ENCODE data around the gene MAP4K3. TPM values are rescaled to one million over a fixed set of nuclear protein-coding genes. Genes with fewer than 3 reads are reported as not detected.

The MAP4K3 gene
- polyA plus RNA-seq: 10 to 100 TPM in 2 of 3 donors, 1 to 10 TPM in 1; 5.2 to 11.7 (median 10.3) TPM

- 0 to 1% (median 0%) methylated on average over 78 to 108 of the region's 109 CpGs for WGBS, 3 donors
- peak within 1 kb of the TSS; percentile 39 for H3K27ac ChIP-seq (ENCODE audit: low read depth, low read length)
These were observed at the start of gene MAP4K3 for GRCh38 chr2:39436592-39437521. TSS of gene MAP4K3 (minus strand) at chr2:39437285. CDS start at chr2:39436987, 298 bp downstream.

DNA sequence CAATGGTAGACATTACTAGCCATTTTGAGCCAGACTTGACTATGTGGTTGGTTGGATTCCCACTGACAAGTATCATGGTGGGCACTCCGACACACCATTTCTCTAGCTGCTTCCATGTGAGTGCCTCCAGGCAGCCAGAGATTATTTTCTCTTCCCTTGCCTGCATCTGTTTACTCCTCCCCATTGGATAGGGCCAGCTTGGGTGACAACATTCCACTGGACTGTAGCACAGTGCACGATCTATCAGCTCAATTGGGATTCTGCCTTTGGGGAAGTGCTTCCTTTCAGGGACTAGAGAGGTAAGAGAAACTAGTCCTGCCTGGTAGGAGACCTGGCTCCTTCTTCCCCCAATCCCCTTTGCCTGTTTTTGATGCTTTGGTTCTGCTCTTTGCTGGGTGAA is 49.0 kb upstream of the MAP4K3 start:
- H3K27ac ChIP-seq (ENCODE audit: low read depth, low read length): no peak overlapping the region
- 84 to 88% (median 84%) methylated on average over 2 of the region's 2 CpGs for WGBS, 3 donors

GRCh38 chr2:39484620-39485495 is 47.8 kb upstream of the MAP4K3 start:
- WGBS, 3 donors: 53 to 59% (median 56%) methylated on average over 3 of the region's 3 CpGs
- no peak overlapping the region for H3K27ac ChIP-seq (ENCODE audit: low read depth, low read length)

DNA sequence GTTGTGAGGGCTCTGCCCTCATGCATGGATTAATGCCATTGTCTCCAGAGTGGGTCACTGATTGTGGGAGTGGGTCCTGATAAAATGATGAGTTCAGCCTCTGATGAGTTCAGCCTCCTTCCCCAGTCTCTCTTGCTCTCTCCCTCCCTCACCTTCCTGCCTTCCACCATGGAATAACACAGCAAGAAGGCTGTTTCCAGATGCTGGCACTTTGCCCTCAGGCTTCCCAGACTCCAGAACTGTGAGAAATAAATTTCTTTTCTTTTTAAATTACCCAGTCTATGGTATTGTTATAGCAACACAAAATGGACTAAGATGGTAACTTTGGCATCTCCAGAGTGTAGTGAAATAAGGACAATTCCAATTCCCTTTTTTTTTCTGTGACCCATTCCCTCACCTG is 47.1 kb upstream of the MAP4K3 start:
- H3K27ac ChIP-seq (ENCODE audit: low read depth, low read length): no peak overlapping the region

DNA sequence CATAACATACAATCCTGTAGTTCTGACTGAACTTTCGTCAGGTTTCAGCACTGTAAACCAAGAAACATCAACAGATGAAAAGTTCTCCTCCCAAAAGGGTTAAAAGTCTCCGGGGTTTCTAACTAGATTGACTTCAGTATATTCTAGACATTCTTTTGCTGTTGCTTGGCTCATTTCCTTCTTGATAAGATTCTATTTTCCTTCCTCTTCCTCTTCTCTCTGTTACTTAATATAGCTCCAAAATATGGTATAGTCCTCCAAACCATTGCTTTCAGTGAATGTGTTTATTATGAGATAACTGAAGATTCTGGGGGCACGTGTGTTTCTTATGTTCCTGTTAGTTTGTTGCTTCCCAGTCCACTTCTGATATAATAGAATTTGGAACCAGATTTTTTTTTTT is 46.4 kb upstream of the MAP4K3 start:
- no peak overlapping the region for H3K27ac ChIP-seq (ENCODE audit: low read depth, low read length)
- WGBS, 3 donors: 34 to 57% (median 41%) methylated on average over 3 of the region's 3 CpGs

DNA sequence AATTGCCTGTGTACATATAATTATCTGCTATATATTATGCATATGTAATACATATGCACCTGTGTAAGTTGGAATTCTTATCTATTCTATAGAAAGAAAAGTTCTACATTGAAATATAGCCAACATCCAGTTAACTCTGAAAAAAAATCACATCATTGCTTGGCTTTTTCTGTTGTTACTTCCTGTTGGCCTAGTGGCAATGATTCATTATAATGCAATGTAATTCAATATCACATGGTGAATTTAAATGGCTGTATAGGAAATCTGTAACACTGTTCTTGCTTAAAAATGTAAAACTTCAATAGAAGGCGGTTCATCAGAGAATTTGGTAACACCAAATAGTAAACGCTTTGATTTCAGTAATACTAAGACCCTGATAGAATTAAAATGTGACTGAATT is 44.5 kb upstream of the MAP4K3 start:
- 92 to 95% (median 93%) methylated on average over 2 of the region's 2 CpGs for WGBS, 3 donors

DNA sequence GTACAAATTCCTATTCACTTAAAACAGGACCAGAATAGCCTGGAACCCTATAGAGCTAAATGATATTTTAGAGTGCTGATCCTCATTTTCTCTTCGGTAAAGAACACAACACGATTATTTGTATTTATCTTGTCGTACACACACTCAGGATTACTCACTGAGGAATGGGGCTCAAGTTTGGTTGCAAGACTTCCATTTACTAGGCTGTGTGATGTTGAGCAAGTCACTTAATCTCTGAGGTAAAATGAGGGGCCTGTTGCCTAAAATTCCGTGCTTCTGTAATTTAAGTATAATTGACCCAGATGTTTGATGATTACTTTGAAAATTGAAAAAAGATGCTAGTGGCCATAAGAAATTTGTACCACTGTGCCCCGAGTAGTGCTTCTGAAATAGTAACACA is 42.6 kb upstream of the MAP4K3 start:
- no peak overlapping the region for H3K27ac ChIP-seq (ENCODE audit: low read depth, low read length)
- WGBS, 3 donors: 92 to 95% (median 93%) methylated on average over 5 of the region's 5 CpGs

More for the DNA sequence above, 44.5 kb upstream of the MAP4K3 start:
- H3K27ac ChIP-seq (ENCODE audit: low read depth, low read length): no peak overlapping the region

DNA sequence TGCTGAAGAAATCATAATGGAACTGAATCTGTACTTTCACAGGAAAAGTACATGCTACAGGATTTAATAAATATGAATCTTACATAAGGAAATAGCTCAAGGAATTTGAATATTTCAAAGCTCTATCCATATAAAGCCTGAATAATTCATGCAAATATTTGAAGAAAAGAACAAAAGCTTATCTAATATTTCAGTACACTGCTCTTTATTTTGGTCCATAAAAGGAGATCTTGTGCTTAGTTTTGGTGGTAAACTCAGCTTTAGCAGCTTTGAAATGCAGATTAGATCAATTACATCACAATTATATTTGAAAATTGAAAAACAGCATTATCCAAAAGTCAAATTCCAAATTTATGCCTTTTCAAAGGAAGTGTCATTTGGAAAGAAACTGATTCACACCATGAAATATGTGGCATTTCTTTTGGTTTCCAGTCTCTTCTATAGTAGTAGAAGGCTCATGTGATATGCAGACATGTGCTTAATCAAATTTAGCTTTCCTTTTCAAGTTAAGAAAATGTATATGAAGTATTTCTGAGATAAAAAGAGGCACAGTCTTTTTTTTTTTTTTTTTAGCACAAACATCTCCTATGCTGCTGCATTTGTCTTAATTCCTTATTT is 42.1 kb upstream of the MAP4K3 start:
- no peak overlapping the region for H3K27ac ChIP-seq (ENCODE audit: low read depth, low read length)

- no peak overlapping the region for H3K27ac ChIP-seq (ENCODE audit: low read depth, low read length)
- WGBS, 3 donors: 75 to 86% (median 79%) methylated on average over 4 of the region's 4 CpGs
These were observed 39.4 kb upstream of the MAP4K3 start for GRCh38 chr2:39476524-39476923.

DNA sequence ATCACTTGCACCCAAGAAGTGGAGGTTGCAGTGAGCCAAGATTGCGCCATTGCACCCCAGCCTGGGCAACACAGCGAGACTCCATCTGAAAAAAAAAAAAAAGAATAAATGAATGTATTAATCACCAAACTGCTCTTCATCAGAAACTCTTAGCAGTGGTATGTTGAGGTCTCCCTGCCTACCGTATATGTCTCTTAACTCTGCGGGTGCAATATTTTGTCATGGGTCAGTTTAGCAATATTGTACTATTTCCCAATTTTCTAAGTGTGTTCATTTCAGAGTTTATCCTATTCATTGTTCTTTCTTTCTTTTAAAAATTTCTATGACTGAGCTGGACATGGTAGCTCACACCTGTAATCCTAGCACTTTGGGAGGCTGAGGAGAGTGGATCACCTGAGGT is 37.9 kb upstream of the MAP4K3 start:
- 77 to 100% (median 78%) methylated on average over 4 of the region's 4 CpGs for WGBS, 3 donors
- H3K27ac ChIP-seq (ENCODE audit: low read depth, low read length): no peak overlapping the region

- 91 to 94% (median 92%) methylated on average over 3 of the region's 3 CpGs for WGBS, 3 donors
- H3K27ac ChIP-seq (ENCODE audit: low read depth, low read length): no peak overlapping the region
These were observed 33.5 kb upstream of the MAP4K3 start for GRCh38 chr2:39470580-39470979.

DNA sequence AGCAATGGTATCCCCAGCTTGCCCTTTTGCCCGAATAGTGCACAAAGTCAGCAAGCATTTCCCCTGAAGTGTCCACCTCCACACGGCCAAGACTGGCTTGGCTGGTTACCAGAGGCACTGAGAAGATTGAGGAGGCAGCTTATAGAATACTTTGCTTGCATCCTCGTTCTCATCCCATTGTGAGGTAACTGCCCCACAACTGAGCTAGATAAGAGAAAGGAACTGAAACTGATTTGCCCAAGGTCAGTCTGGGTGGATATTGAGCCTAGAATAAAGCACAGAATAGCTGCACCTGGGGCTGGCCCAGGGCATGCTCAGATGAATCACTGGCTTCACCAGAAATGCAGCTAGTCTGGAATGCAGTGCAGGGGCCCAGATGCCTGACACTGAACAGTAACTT is 32.7 kb upstream of the MAP4K3 start:
- H3K27ac ChIP-seq (ENCODE audit: low read depth, low read length): no peak overlapping the region
- 21 to 39% (median 34%) methylated on average over 3 of the region's 3 CpGs for WGBS, 3 donors

DNA sequence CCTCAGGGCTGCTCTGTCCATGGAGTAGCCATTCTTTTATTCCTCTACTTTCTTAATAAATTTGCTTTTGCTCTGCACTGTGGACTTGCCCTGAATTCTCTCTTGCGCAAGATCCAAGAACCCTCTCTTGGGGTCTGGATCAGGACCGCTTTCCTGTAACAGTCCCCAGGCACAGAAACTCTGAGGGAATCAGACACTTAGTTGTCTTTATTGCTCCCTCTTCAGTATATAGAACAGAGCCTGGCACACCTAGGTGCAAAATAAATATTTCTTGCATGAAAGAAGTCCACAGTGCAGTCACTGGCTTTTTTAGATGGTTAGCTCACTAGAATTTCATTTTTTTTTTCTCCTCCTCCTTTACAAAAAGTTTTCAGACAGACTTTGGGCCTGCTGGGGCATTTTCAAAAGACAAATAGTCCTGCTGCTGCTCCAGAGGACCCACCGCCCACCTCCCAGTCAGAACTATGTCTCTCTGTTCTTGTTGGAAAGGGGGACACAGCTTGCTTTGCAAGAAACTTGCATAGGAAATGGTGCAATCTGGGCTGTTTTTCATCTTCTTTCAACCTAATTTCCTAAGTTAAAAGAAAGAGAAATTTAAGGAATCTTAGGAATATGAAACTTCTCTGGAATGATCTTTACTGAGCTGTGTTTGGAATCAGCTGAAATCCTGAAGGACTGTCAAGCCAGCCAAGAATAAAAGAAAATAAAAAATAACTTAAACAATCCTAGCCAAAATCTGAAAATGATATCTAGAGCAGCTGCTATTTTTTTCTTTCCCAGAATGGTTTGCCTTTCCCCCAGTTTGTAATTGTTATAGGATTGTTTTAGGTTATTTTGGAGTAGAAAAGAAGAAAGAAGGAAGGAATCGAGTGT is 31.7 kb upstream of the MAP4K3 start:
- 63 to 86% (median 68%) methylated on average over 4 of the region's 4 CpGs for WGBS, 3 donors
- H3K27ac ChIP-seq (ENCODE audit: low read depth, low read length): no peak overlapping the region

GRCh38 chr2:39466311-39466710 is 29.2 kb upstream of the MAP4K3 start:
- no peak overlapping the region for H3K27ac ChIP-seq (ENCODE audit: low read depth, low read length)
- WGBS, 3 donors: 95 to 98% (median 96%) methylated on average over 6 of the region's 6 CpGs

DNA sequence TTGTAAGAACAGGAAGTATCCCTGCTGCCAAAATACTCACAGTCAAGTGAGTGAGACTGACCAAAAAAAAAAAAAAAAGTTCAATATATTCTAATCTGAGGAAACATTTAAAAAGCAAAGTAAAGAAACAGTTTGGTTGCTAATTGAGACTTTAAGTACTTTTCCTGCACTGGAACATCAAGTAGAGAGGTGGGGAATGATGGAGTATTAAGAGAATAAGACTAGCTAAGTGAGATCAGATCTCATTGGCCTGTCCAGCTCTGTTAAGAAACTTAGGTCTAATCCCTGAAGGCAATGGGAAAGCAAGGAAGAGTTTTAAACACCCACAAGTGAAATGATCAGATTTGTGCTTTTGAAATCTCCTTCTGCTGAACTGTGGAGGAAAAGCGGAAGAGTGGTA is 27.8 kb upstream of the MAP4K3 start:
- WGBS, 3 donors: 43 to 88% (median 62%) methylated on average over 1 of the region's 1 CpG
- no peak overlapping the region for H3K27ac ChIP-seq (ENCODE audit: low read depth, low read length)

- WGBS, 3 donors: 87 to 91% (median 90%) methylated on average over 2 of the region's 2 CpGs
- H3K27ac ChIP-seq (ENCODE audit: low read depth, low read length): no peak overlapping the region
These were observed 18.7 kb upstream of the MAP4K3 start for GRCh38 chr2:39455826-39456225.

GRCh38 chr2:39452396-39452795 is 15.3 kb upstream of the MAP4K3 start:
- 96 to 98% (median 97%) methylated on average over 5 of the region's 5 CpGs for WGBS, 3 donors
- no peak overlapping the region for H3K27ac ChIP-seq (ENCODE audit: low read depth, low read length)

GRCh38 chr2:39451954-39452353 is 14.9 kb upstream of the MAP4K3 start:
- H3K27ac ChIP-seq (ENCODE audit: low read depth, low read length): no peak overlapping the region
